Measurements from ENCODE around the gene BRIP1.

DNA sequence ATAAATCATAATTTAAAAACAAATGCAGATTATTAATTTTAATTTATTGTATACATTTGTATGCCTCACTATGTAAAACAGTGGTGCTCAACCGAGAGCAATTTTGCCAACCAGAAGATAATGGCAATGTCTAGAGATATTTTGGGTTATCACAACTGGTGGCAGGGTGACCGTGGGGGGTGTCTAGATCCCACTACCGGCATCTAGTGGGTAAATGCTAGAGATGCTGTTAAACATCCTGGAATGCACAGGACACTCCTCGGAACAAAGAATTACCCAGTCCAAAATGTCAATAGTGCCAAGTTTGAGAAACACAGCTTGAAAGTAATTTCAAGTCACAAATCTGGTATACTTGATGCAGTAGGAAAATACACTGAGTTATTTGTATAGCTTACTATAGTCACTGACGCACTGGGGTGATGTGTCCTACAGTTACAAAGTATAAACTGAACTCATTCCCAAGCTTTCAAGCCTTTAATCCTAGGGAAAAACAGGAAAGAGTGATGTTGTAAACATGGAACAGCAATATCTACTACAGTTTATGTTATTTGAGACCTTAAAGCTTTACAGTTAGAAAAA lies 133.5 kb downstream of the BRIP1 start:
- TF ChIP-seq, protein P1, sequence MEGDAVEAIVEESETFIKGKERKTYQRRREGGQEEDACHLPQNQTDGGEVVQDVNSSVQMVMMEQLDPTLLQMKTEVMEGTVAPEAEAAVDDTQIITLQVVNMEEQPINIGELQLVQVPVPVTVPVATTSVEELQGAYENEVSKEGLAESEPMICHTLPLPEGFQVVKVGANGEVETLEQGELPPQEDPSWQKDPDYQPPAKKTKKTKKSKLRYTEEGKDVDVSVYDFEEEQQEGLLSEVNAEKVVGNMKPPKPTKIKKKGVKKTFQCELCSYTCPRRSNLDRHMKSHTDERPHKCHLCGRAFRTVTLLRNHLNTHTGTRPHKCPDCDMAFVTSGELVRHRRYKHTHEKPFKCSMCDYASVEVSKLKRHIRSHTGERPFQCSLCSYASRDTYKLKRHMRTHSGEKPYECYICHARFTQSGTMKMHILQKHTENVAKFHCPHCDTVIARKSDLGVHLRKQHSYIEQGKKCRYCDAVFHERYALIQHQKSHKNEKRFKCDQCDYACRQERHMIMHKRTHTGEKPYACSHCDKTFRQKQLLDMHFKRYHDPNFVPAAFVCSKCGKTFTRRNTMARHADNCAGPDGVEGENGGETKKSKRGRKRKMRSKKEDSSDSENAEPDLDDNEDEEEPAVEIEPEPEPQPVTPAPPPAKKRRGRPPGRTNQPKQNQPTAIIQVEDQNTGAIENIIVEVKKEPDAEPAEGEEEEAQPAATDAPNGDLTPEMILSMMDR (IDR thresholded peaks at IDR 0.05; ENCODE audit: insufficient read depth, low read depth, low read length): no peak
- no peak for TF ChIP-seq EZH2 (IDR thresholded peaks at IDR 0.05; ENCODE audit: insufficient read depth, low read length)
